WTC11 (cell line): ENCODE results near the gene ZMYND11.

ENCODE experiments used
- CREM ChIP-seq: sonication (generic); formaldehyde crosslinking; IDR thresholded peaks from 2 replicates; pipeline ENCODE4 v1.8.1; 2022; ENCODE audit warnings: mild to moderate bottlenecking, missing genetic modification reagents, moderate library complexity
- E2F4 ChIP-seq: sonication (generic); formaldehyde crosslinking; IDR thresholded peaks from 2 replicates; pipeline ENCODE4 v1.8.1; 2022; ENCODE audit warnings: low read depth, mild to moderate bottlenecking, moderate library complexity, missing genetic modification reagents, borderline replicate concordance
- FOXJ3 ChIP-seq: sonication (generic); formaldehyde crosslinking; IDR thresholded peaks from 2 replicates; pipeline ENCODE4 v1.9.0; 2021; ENCODE audit warnings: missing genetic modification reagents, mild to moderate bottlenecking, borderline replicate concordance
- NR2C2 ChIP-seq: sonication (generic); formaldehyde crosslinking; IDR thresholded peaks from 2 replicates; pipeline ENCODE4 v1.8.0; 2022; ENCODE audit warnings: mild to moderate bottlenecking, missing genetic modification reagents
- NR3C1 ChIP-seq: sonication (generic); formaldehyde crosslinking; conservative IDR thresholded peaks from 2 replicates; pipeline ENCODE4 v1.8.1; 2023; ENCODE audit warnings: low read depth, mild to moderate bottlenecking, missing genetic modification reagents
- PREB ChIP-seq: sonication (generic); formaldehyde crosslinking; IDR thresholded peaks from 2 replicates; pipeline ENCODE4 v1.8.1; 2022; ENCODE audit warnings: mild to moderate bottlenecking, missing genetic modification reagents, moderate library complexity, borderline replicate concordance
- SP1 ChIP-seq: sonication (generic); formaldehyde crosslinking; conservative IDR thresholded peaks from 2 replicates; pipeline ENCODE4 v1.8.1; 2022; ENCODE audit warnings: missing genetic modification reagents
- TEAD4 ChIP-seq: sonication (generic); formaldehyde crosslinking; IDR thresholded peaks from 2 replicates; pipeline ENCODE4 v1.8.0; 2022; ENCODE audit warnings: mild to moderate bottlenecking, missing genetic modification reagents
- USF2 ChIP-seq: sonication (generic); formaldehyde crosslinking; IDR thresholded peaks from 2 replicates; pipeline ENCODE4 v1.8.1; 2023; ENCODE audit warnings: mild to moderate bottlenecking, missing genetic modification reagents, moderate library complexity
- ZNF138 ChIP-seq: sonication (generic); formaldehyde crosslinking; conservative IDR thresholded peaks from 2 replicates; pipeline ENCODE4 v1.8.1; 2022; ENCODE audit warnings: mild to moderate bottlenecking, moderate library complexity, missing genetic modification reagents
- TF ChIP-seq, protein P1 (sequence below): fragments of 200-600 bp; IDR thresholded peaks from 2 replicates; pipeline ENCODE4 v1.8.0; 2022; ENCODE audit warnings: antibody characterized with exemption

GRCh38 chr10:86031-86430, 49.2 kb upstream of the ZMYND11 start:
- TF ChIP-seq, protein P1, sequence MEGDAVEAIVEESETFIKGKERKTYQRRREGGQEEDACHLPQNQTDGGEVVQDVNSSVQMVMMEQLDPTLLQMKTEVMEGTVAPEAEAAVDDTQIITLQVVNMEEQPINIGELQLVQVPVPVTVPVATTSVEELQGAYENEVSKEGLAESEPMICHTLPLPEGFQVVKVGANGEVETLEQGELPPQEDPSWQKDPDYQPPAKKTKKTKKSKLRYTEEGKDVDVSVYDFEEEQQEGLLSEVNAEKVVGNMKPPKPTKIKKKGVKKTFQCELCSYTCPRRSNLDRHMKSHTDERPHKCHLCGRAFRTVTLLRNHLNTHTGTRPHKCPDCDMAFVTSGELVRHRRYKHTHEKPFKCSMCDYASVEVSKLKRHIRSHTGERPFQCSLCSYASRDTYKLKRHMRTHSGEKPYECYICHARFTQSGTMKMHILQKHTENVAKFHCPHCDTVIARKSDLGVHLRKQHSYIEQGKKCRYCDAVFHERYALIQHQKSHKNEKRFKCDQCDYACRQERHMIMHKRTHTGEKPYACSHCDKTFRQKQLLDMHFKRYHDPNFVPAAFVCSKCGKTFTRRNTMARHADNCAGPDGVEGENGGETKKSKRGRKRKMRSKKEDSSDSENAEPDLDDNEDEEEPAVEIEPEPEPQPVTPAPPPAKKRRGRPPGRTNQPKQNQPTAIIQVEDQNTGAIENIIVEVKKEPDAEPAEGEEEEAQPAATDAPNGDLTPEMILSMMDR, result no peak
- no peak for TF ChIP-seq NR2C2 (CRISPR knock-in tag)
- no peak for TF ChIP-seq FOXJ3 (CRISPR knock-in tag)
- no peak for TF ChIP-seq NR3C1
- no peak for TF ChIP-seq E2F4
- no peak for TF ChIP-seq CREM (CRISPR knock-in tag)
- no peak for TF ChIP-seq USF2 (CRISPR knock-in tag)
- TF ChIP-seq PREB (CRISPR knock-in tag), result no peak
- no peak for TF ChIP-seq TEAD4 (CRISPR knock-in tag)
- TF ChIP-seq ZNF138 (CRISPR knock-in tag), result no peak
- no peak for TF ChIP-seq SP1
